HCT116 (cell line): ENCODE results near the gene CCSER1. TPM values are rescaled to one million over a fixed set of nuclear protein-coding genes. Genes with fewer than 3 reads are reported as not detected.

Experiments
- ATAC-seq: fragments of 200-7000 bp; cut with Tn5 transposase; 2 replicates; pipeline ENCODE4 v1.9.1; 2020; ENCODE audit warnings: mild to moderate bottlenecking, moderate library complexity
- BruUV-seq: library from RNA; stranded (reverse); fragments of 400-500 nt; replicated peaks from 2 replicates; lab custom pipeline; 2021; lab: Mats Ljungman, UMichigan
- CTCF ChIA-PET: fragments of 300-600 bp; sonication (Branson Sonifier 250); formaldehyde crosslinking; loops from one replicate; lab custom pipeline; 2021; ENCODE audit warnings: antibody characterized with exemption; lab: Charles Lee
- POLR2A ChIA-PET: fragments of 300-600, 350-600 bp; sonication (Branson Sonifier 250); formaldehyde crosslinking; loops from one replicate; lab custom pipeline; 2021; ENCODE audit warnings: antibody characterized with exemption; lab: Charles Lee
- RAD21 ChIA-PET, 2 experiments: fragments of 300-600 bp; sonication (Branson Sonifier 250); formaldehyde crosslinking; loops; one replicate each; lab custom pipeline; 2023; ENCODE audit warnings: low total read pairs in 2 of 2; ENCODE audit not compliant: uncharacterized antibody in 2 of 2, unreplicated experiment in 2 of 2, low non-redundant PET in 1 of 2; lab: Charles Lee
- DNase-seq: peaks from one replicate; pipeline ENCODE4 v3.0.0-alpha.2; 2010; ENCODE audit warnings: low read depth, low spot score
- H2AFZ ChIP-seq: fragments of 200-600 bp; shearing (Covaris generic), sonication (generic); 2 replicates; pipeline ENCODE4 v1.6.1; 2017; ENCODE audit warnings: low read depth, mixed run types, mixed read lengths, antibody characterized with exemption, low read length; ENCODE audit not compliant: poor library complexity, severe bottlenecking
- H3K27ac ChIP-seq: 2 replicates; pipeline ENCODE4 v1.5.1; 2012; ENCODE audit warnings: low read depth, low read length
- H3K27me3 ChIP-seq: fragments of 200-600 bp; sonication (generic); 2 replicates; pipeline ENCODE4 v1.6.1; 2016; ENCODE audit warnings: mixed run types, low read length, mixed read lengths; ENCODE audit not compliant: insufficient read depth
- H3K36me3 ChIP-seq, 2 experiments: fragments of 200-500 bp in 1 of 2; fragments of 200-600 bp in 1 of 2; sonication (Bioruptor generic) in 1 of 2; sonication (generic) in 1 of 2; 2 replicates each; pipeline versions ENCODE4 v1.5.1 to v1.6.1; 2014 to 2016; ENCODE audit warnings: low read length in 2 of 2, inconsistent platforms in 1 of 2, mixed read lengths in 1 of 2, mixed run types in 1 of 2; ENCODE audit not compliant: insufficient read depth in 2 of 2, control insufficient read depth in 1 of 2
- H3K4me1 ChIP-seq, 2 experiments: fragments of 200-600 bp in 1 of 2; sonication (generic) in 1 of 2; 2 replicates each; pipeline versions ENCODE4 v1.5.1 to v1.6.1; 2012 to 2017; ENCODE audit warnings: low read length in 2 of 2, inconsistent platforms in 1 of 2, mild to moderate bottlenecking in 1 of 2, mixed read lengths in 1 of 2, mixed run types in 1 of 2, moderate library complexity in 1 of 2; ENCODE audit not compliant: insufficient read depth in 2 of 2, control insufficient read depth in 1 of 2
- H3K4me2 ChIP-seq: fragments of 200-600 bp; sonication (generic); 2 replicates; pipeline ENCODE4 v1.6.1; 2017; ENCODE audit warnings: mixed run types, low read length, mixed read lengths
- H3K4me3 ChIP-seq, 2 experiments: fragments of 200-600 bp in 1 of 2; sonication (generic) in 1 of 2; replicated peaks in 1 of 2; 2 replicates each; pipeline ENCODE4 v1.5.1; 2011 to 2016; ENCODE audit warnings: low read length in 2 of 2, control low read depth in 1 of 2, low read depth in 1 of 2, mild to moderate bottlenecking in 1 of 2, mixed read lengths in 1 of 2, mixed run types in 1 of 2
- H3K79me2 ChIP-seq: fragments of 200-600 bp; sonication (generic); 2 replicates; pipeline ENCODE4 v1.6.1; 2017; ENCODE audit warnings: mild to moderate bottlenecking, mixed run types, low read length, moderate library complexity, mixed read lengths; ENCODE audit not compliant: insufficient read depth
- H3K9ac ChIP-seq: fragments of 200-600 bp; sonication (generic); 2 replicates; pipeline ENCODE4 v1.6.1; 2016; ENCODE audit warnings: low read length, mixed read lengths
- H3K9me2 ChIP-seq: fragments of 200-600 bp; sonication (generic), shearing (Covaris generic); 2 replicates; pipeline ENCODE4 v1.6.1; 2017; ENCODE audit warnings: mixed run types, mild to moderate bottlenecking, moderate library complexity; ENCODE audit not compliant: insufficient read depth
- H3K9me3 ChIP-seq, 2 experiments: fragments of 200-500 bp in 1 of 2; fragments of 200-600 bp in 1 of 2; sonication (Bioruptor generic) in 1 of 2; sonication (generic) in 1 of 2; 2 replicates each; pipeline ENCODE4 v1.6.1; 2014 to 2017; ENCODE audit warnings: low read length in 2 of 2, mixed read lengths in 2 of 2, inconsistent platforms in 1 of 2, low read depth in 1 of 2, mild to moderate bottlenecking in 1 of 2, mixed run types in 1 of 2, moderate library complexity in 1 of 2; ENCODE audit not compliant: control insufficient read depth in 1 of 2, insufficient read depth in 1 of 2
- H4K20me1 ChIP-seq: fragments of 200-600 bp; sonication (generic), shearing (Covaris generic); 2 replicates; pipeline ENCODE4 v1.6.1; 2017; ENCODE audit warnings: mixed run types, mild to moderate bottlenecking, moderate library complexity; ENCODE audit not compliant: insufficient read depth
- CEBPB ChIP-seq: IDR thresholded peaks from 2 replicates; pipeline ENCODE4 v1.6.1; 2012; ENCODE audit warnings: low read depth
- EZH2 ChIP-seq: fragments of 200-600 bp; sonication (generic); IDR thresholded peaks from 2 replicates; pipeline ENCODE4 v1.6.1; 2017; ENCODE audit warnings: antibody characterized with exemption, mixed run types
- EZH2phosphoT487 ChIP-seq: fragments of 200-600 bp; IDR thresholded peaks from 2 replicates; pipeline ENCODE4 v1.6.1; 2018; ENCODE audit warnings: antibody characterized with exemption, borderline replicate concordance
- JUND ChIP-seq: IDR thresholded peaks from 2 replicates; pipeline ENCODE4 v1.6.1; 2012
- POLR2A ChIP-seq: IDR thresholded peaks from 2 replicates; pipeline ENCODE4 v1.7.0; 2011; ENCODE audit warnings: borderline replicate concordance; ENCODE audit not compliant: insufficient read depth, insufficient read length; ENCODE audit errors: extremely low read depth
- RAD21 ChIP-seq: IDR thresholded peaks from 2 replicates; pipeline ENCODE4 v1.6.1; 2012; ENCODE audit warnings: low read depth, mild to moderate bottlenecking
- SIN3A ChIP-seq: IDR thresholded peaks from 2 replicates; pipeline ENCODE4 v1.6.1; 2012; ENCODE audit warnings: low read depth
- SP1 ChIP-seq: IDR thresholded peaks from 2 replicates; pipeline ENCODE4 v1.6.1; 2012; ENCODE audit warnings: low read depth
- SRF ChIP-seq: IDR thresholded peaks from 2 replicates; pipeline ENCODE4 v1.6.1; 2012; ENCODE audit warnings: low read depth
- TCF7L2 ChIP-seq: IDR thresholded peaks from 2 replicates; pipeline ENCODE4 v1.7.0; 2011; ENCODE audit warnings: borderline replicate concordance, inconsistent platforms; ENCODE audit not compliant: insufficient read depth, insufficient read length; ENCODE audit errors: extremely low read depth
- YY1 ChIP-seq: IDR thresholded peaks from 2 replicates; pipeline ENCODE4 v1.6.1; 2011; ENCODE audit warnings: low read length, low read depth, moderate library complexity, mild to moderate bottlenecking; ENCODE audit not compliant: insufficient replicate concordance; ENCODE audit errors: extremely low read depth
- ZFX ChIP-seq: fragments of 450-650 bp; IDR thresholded peaks from 2 replicates; pipeline ENCODE4 v1.6.1; 2017
- ZNF274 ChIP-seq: fragments of 200-500 bp; sonication (Bioruptor generic); IDR thresholded peaks from 2 replicates; pipeline ENCODE4 v1.6.1; 2014; ENCODE audit warnings: mild to moderate bottlenecking, low read depth, low read length, inconsistent platforms
- intact Hi-C: fragments of 100-400 bp; cut with micrococcal nuclease; formaldehyde crosslinking; loops from 2 replicates; pipeline ENCODE4 v1.10.0; 2022
- total RNA-seq: library from RNA; stranded (reverse); gene quantifications from one replicate; pipeline ENCODE4 v1.2.1, GENCODE V29; 2021; ENCODE audit not compliant: unreplicated experiment
- TF ChIP-seq, protein P1 (sequence below): IDR thresholded peaks from 2 replicates; pipeline ENCODE4 v1.6.1; 2011; ENCODE audit warnings: mild to moderate bottlenecking, low read length, moderate library complexity; ENCODE audit not compliant: insufficient replicate concordance; ENCODE audit errors: extremely low read depth
- TF ChIP-seq, protein P2 (sequence below): IDR thresholded peaks from 2 replicates; pipeline ENCODE4 v1.6.1; 2012; ENCODE audit warnings: low read depth

CCSER1 gene
- total RNA-seq, 1 experiment from 2014 or later, result 6.7 TPM

GRCh38 chr4:90780193-90780592 is 653.0 kb downstream of the CCSER1 start:
- Histone ChIP-seq H2AFZ (no peak overlapping the region), H3K9ac (no peak overlapping the region), H4K20me1 (no peaks in the 10 kb centered on the region)
- ATAC-seq, result no peak
- TF ChIP-seq EZH2phosphoT487 (no peak), TCF7L2 (no peak)
- TF ChIP-seq, protein P1, sequence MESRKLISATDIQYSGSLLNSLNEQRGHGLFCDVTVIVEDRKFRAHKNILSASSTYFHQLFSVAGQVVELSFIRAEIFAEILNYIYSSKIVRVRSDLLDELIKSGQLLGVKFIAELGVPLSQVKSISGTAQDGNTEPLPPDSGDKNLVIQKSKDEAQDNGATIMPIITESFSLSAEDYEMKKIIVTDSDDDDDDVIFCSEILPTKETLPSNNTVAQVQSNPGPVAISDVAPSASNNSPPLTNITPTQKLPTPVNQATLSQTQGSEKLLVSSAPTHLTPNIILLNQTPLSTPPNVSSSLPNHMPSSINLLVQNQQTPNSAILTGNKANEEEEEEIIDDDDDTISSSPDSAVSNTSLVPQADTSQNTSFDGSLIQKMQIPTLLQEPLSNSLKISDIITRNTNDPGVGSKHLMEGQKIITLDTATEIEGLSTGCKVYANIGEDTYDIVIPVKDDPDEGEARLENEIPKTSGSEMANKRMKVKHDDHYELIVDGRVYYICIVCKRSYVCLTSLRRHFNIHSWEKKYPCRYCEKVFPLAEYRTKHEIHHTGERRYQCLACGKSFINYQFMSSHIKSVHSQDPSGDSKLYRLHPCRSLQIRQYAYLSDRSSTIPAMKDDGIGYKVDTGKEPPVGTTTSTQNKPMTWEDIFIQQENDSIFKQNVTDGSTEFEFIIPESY, result no peak
- TF ChIP-seq, all 23 proteins: peak for 0
- no peak overlapping the region for H3K4me3 ChIP-seq
- no peaks in the 10 kb centered on the region for H3K9me3 ChIP-seq
- POLR2A ChIA-PET, result no interaction called here
- CTCF ChIA-PET, result no interaction called here
- H3K4me2 ChIP-seq, result no peak overlapping the region
- RAD21 ChIA-PET, result no interaction called here
- no peak for DNase-seq
- H3K79me2 ChIP-seq, result no peaks in the 10 kb centered on the region
- no TSS peak for BruUV-seq
- no peak overlapping the region for H3K27ac ChIP-seq
- no peaks in the 10 kb centered on the region for H3K27me3 ChIP-seq
- intact Hi-C loops, result no loop called here
- no peaks in the 10 kb centered on the region for H3K4me1 ChIP-seq
- H3K9me2 ChIP-seq, result 0 out of 2 replicates have a peak, but pooled peaks cover 3% of the 10 kb centered on the region
- H3K36me3 ChIP-seq, result no peaks in the 10 kb centered on the region

DNA sequence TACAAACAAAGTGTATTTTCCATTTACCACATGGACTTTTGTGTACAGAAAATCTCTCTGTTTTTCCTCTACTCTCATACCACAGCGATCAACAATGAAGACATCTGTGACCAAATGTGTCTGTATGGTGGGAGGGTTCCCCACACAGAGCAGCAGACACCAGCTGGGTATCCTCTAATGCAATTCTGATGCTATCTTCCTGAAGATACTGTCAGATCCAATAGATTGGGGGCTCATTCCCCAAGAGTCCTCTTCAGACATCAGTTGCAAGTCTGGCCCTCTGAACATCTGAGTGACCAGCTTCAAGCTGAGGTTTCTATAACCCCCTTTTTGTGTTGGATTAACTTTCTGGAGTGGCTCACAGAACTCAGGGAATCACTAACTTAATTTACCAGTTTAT is 659.4 kb downstream of the CCSER1 start:
- Histone ChIP-seq H3K79me2 (no peaks in the 10 kb centered on the region), H3K27ac (no peak overlapping the region), H4K20me1 (no peaks in the 10 kb centered on the region), H3K9me3 (no peaks in the 10 kb centered on the region), H3K4me2 (no peak overlapping the region), H3K27me3 (no peaks in the 10 kb centered on the region), H3K36me3 (no peaks in the 10 kb centered on the region), H3K9ac (no peak overlapping the region), H3K4me3 (no peak overlapping the region), H3K4me1 (no peaks in the 10 kb centered on the region), H2AFZ (no peak overlapping the region), H3K9me2 (0 out of 2 replicates have a peak, but pooled peaks cover 3% of the 10 kb centered on the region)
- RAD21 ChIA-PET, result no interaction called here
- BruUV-seq, result no TSS peak
- CTCF ChIA-PET, result no interaction called here
- no peak for ATAC-seq
- DNase-seq, result no peak
- intact Hi-C loops, result no loop called here
- POLR2A ChIA-PET, result no interaction called here
- TF ChIP-seq SIN3A (no peak), EZH2 (no peak), ZNF274 (no peak), SRF (no peak), JUND (no peak), RAD21 (no peak), SP1 (no peak), CEBPB (no peak), POLR2A (no peak), TCF7L2 (no peak), ZFX (no peak), YY1 (no peak), EZH2phosphoT487 (no peak)
- TF ChIP-seq, protein P2, sequence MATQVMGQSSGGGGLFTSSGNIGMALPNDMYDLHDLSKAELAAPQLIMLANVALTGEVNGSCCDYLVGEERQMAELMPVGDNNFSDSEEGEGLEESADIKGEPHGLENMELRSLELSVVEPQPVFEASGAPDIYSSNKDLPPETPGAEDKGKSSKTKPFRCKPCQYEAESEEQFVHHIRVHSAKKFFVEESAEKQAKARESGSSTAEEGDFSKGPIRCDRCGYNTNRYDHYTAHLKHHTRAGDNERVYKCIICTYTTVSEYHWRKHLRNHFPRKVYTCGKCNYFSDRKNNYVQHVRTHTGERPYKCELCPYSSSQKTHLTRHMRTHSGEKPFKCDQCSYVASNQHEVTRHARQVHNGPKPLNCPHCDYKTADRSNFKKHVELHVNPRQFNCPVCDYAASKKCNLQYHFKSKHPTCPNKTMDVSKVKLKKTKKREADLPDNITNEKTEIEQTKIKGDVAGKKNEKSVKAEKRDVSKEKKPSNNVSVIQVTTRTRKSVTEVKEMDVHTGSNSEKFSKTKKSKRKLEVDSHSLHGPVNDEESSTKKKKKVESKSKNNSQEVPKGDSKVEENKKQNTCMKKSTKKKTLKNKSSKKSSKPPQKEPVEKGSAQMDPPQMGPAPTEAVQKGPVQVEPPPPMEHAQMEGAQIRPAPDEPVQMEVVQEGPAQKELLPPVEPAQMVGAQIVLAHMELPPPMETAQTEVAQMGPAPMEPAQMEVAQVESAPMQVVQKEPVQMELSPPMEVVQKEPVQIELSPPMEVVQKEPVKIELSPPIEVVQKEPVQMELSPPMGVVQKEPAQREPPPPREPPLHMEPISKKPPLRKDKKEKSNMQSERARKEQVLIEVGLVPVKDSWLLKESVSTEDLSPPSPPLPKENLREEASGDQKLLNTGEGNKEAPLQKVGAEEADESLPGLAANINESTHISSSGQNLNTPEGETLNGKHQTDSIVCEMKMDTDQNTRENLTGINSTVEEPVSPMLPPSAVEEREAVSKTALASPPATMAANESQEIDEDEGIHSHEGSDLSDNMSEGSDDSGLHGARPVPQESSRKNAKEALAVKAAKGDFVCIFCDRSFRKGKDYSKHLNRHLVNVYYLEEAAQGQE, result no peak
